Epithelial cell of esophagus (primary cell): ENCODE data around the gene AIPL1.

ENCODE experiments used
- DNase-seq: peaks from one replicate; pipeline ENCODE4 v3.0.0; 2010; ENCODE audit warnings: low read depth
- H3K4me3 ChIP-seq: 2 replicates; pipeline ENCODE4 v1.5.1; 2011; ENCODE audit warnings: mild to moderate bottlenecking, low read length, control low read depth
- CTCF ChIP-seq: IDR thresholded peaks from 2 replicates; pipeline ENCODE4 v1.5.1; 2011; ENCODE audit warnings: low read depth, mild to moderate bottlenecking, low read length, control low read depth, inconsistent platforms; ENCODE audit not compliant: insufficient read depth; ENCODE audit errors: missing control alignments

Gene AIPL1

GRCh38 chr17:6448473-6448872 is 13.6 kb upstream of the AIPL1 start:
- TF ChIP-seq CTCF = no peak
- no peak for DNase-seq

GRCh38 chr17:6446516-6447100 is 11.7 kb upstream of the AIPL1 start:
- no peak overlapping the region for H3K4me3 ChIP-seq
- no peak for DNase-seq
- no peak for TF ChIP-seq CTCF

More at GRCh38 chr17:6448473-6448872, 13.6 kb upstream of the AIPL1 start:
- H3K4me3 ChIP-seq = no peak overlapping the region

- no peak for DNase-seq
- no peak for TF ChIP-seq CTCF
- peak overlapping the region; percentile 65 for H3K4me3 ChIP-seq
Measured at GRCh38 chr17:6444571-6445335, 9.8 kb upstream of the AIPL1 start.

GRCh38 chr17:6443692-6444570 is 9.0 kb upstream of the AIPL1 start, which contains the start of gene PIMREG:
TSS of gene PIMREG (plus strand) at chr17:6444455. CDS start at chr17:6445111, 656 bp downstream.
- TF ChIP-seq CTCF = no peak
- DNase-seq = peak; percentile 95
- H3K4me3 ChIP-seq = peak within 1 kb of the TSS; percentile 65

- no peak overlapping the region for H3K4me3 ChIP-seq
- TF ChIP-seq CTCF = no peak
- DNase-seq = no peak
Measured at GRCh38 chr17:6442775-6443174, 7.9 kb upstream of the AIPL1 start.

- H3K4me3 ChIP-seq = no peak overlapping the region
- TF ChIP-seq CTCF = no peak
- no peak for DNase-seq
Measured at GRCh38 chr17:6439951-6440350, 5.0 kb upstream of the AIPL1 start.
